HCT116 (cell line): ENCODE results near the gene ATAD1. TPM values are rescaled to one million over a fixed set of nuclear protein-coding genes. Genes with fewer than 3 reads are reported as not detected.

Source experiments
- ATAC-seq: fragments of 200-7000 bp; cut with Tn5 transposase; 2 replicates; pipeline ENCODE4 v1.9.1; 2020; ENCODE audit warnings: mild to moderate bottlenecking, moderate library complexity
- BruUV-seq: library from RNA; stranded (reverse); fragments of 400-500 nt; replicated peaks from 2 replicates; lab custom pipeline; 2021; lab: Mats Ljungman, UMichigan
- CTCF ChIA-PET: fragments of 300-600 bp; sonication (Branson Sonifier 250); formaldehyde crosslinking; loops from one replicate; lab custom pipeline; 2021; ENCODE audit warnings: antibody characterized with exemption; lab: Charles Lee
- POLR2A ChIA-PET: fragments of 300-600, 350-600 bp; sonication (Branson Sonifier 250); formaldehyde crosslinking; loops from one replicate; lab custom pipeline; 2021; ENCODE audit warnings: antibody characterized with exemption; lab: Charles Lee
- RAD21 ChIA-PET, 2 experiments: fragments of 300-600 bp; sonication (Branson Sonifier 250); formaldehyde crosslinking; loops; one replicate each; lab custom pipeline; 2023; ENCODE audit warnings: low total read pairs in 2 of 2; ENCODE audit not compliant: uncharacterized antibody in 2 of 2, unreplicated experiment in 2 of 2, low non-redundant PET in 1 of 2; lab: Charles Lee
- DNase-seq: peaks from one replicate; pipeline ENCODE4 v3.0.0-alpha.2; 2010; ENCODE audit warnings: low read depth, low spot score
- H2AFZ ChIP-seq: fragments of 200-600 bp; shearing (Covaris generic), sonication (generic); 2 replicates; pipeline ENCODE4 v1.6.1; 2017; ENCODE audit warnings: low read depth, mixed run types, mixed read lengths, antibody characterized with exemption, low read length; ENCODE audit not compliant: poor library complexity, severe bottlenecking
- H3K27ac ChIP-seq: 2 replicates; pipeline ENCODE4 v1.5.1; 2012; ENCODE audit warnings: low read depth, low read length
- H3K27me3 ChIP-seq: fragments of 200-600 bp; sonication (generic); 2 replicates; pipeline ENCODE4 v1.6.1; 2016; ENCODE audit warnings: mixed run types, low read length, mixed read lengths; ENCODE audit not compliant: insufficient read depth
- H3K36me3 ChIP-seq, 2 experiments: fragments of 200-500 bp in 1 of 2; fragments of 200-600 bp in 1 of 2; sonication (Bioruptor generic) in 1 of 2; sonication (generic) in 1 of 2; 2 replicates each; pipeline versions ENCODE4 v1.5.1 to v1.6.1; 2014 to 2016; ENCODE audit warnings: low read length in 2 of 2, inconsistent platforms in 1 of 2, mixed read lengths in 1 of 2, mixed run types in 1 of 2; ENCODE audit not compliant: insufficient read depth in 2 of 2, control insufficient read depth in 1 of 2
- H3K4me1 ChIP-seq, 2 experiments: fragments of 200-600 bp in 1 of 2; sonication (generic) in 1 of 2; 2 replicates each; pipeline versions ENCODE4 v1.5.1 to v1.6.1; 2012 to 2017; ENCODE audit warnings: low read length in 2 of 2, inconsistent platforms in 1 of 2, mild to moderate bottlenecking in 1 of 2, mixed read lengths in 1 of 2, mixed run types in 1 of 2, moderate library complexity in 1 of 2; ENCODE audit not compliant: insufficient read depth in 2 of 2, control insufficient read depth in 1 of 2
- H3K4me2 ChIP-seq: fragments of 200-600 bp; sonication (generic); 2 replicates; pipeline ENCODE4 v1.6.1; 2017; ENCODE audit warnings: mixed run types, low read length, mixed read lengths
- H3K4me3 ChIP-seq, 2 experiments: fragments of 200-600 bp in 1 of 2; sonication (generic) in 1 of 2; replicated peaks in 1 of 2; 2 replicates each; pipeline ENCODE4 v1.5.1; 2011 to 2016; ENCODE audit warnings: low read length in 2 of 2, control low read depth in 1 of 2, low read depth in 1 of 2, mild to moderate bottlenecking in 1 of 2, mixed read lengths in 1 of 2, mixed run types in 1 of 2
- H3K79me2 ChIP-seq: fragments of 200-600 bp; sonication (generic); 2 replicates; pipeline ENCODE4 v1.6.1; 2017; ENCODE audit warnings: mild to moderate bottlenecking, mixed run types, low read length, moderate library complexity, mixed read lengths; ENCODE audit not compliant: insufficient read depth
- H3K9ac ChIP-seq: fragments of 200-600 bp; sonication (generic); 2 replicates; pipeline ENCODE4 v1.6.1; 2016; ENCODE audit warnings: low read length, mixed read lengths
- H3K9me2 ChIP-seq: fragments of 200-600 bp; sonication (generic), shearing (Covaris generic); 2 replicates; pipeline ENCODE4 v1.6.1; 2017; ENCODE audit warnings: mixed run types, mild to moderate bottlenecking, moderate library complexity; ENCODE audit not compliant: insufficient read depth
- H3K9me3 ChIP-seq, 2 experiments: fragments of 200-500 bp in 1 of 2; fragments of 200-600 bp in 1 of 2; sonication (Bioruptor generic) in 1 of 2; sonication (generic) in 1 of 2; 2 replicates each; pipeline ENCODE4 v1.6.1; 2014 to 2017; ENCODE audit warnings: low read length in 2 of 2, mixed read lengths in 2 of 2, inconsistent platforms in 1 of 2, low read depth in 1 of 2, mild to moderate bottlenecking in 1 of 2, mixed run types in 1 of 2, moderate library complexity in 1 of 2; ENCODE audit not compliant: control insufficient read depth in 1 of 2, insufficient read depth in 1 of 2
- H4K20me1 ChIP-seq: fragments of 200-600 bp; sonication (generic), shearing (Covaris generic); 2 replicates; pipeline ENCODE4 v1.6.1; 2017; ENCODE audit warnings: mixed run types, mild to moderate bottlenecking, moderate library complexity; ENCODE audit not compliant: insufficient read depth
- CBX3 ChIP-seq: IDR thresholded peaks from 2 replicates; pipeline ENCODE4 v1.6.1; 2012; ENCODE audit warnings: low read depth
- EGR1 ChIP-seq: IDR thresholded peaks from 2 replicates; pipeline ENCODE4 v1.6.1; 2012; ENCODE audit warnings: low read depth
- EZH2phosphoT487 ChIP-seq: fragments of 200-600 bp; IDR thresholded peaks from 2 replicates; pipeline ENCODE4 v1.6.1; 2018; ENCODE audit warnings: antibody characterized with exemption, borderline replicate concordance
- FOSL1 ChIP-seq: IDR thresholded peaks from 2 replicates; pipeline ENCODE4 v1.6.1; 2012; ENCODE audit warnings: low read depth
- POLR2AphosphoS5 ChIP-seq: IDR thresholded peaks from 2 replicates; pipeline ENCODE4 v1.6.1; 2011; ENCODE audit warnings: mild to moderate bottlenecking, low read depth, low read length, moderate library complexity
- SIN3A ChIP-seq: IDR thresholded peaks from 2 replicates; pipeline ENCODE4 v1.6.1; 2012; ENCODE audit warnings: low read depth
- SRF ChIP-seq: IDR thresholded peaks from 2 replicates; pipeline ENCODE4 v1.6.1; 2012; ENCODE audit warnings: low read depth
- TCF7L2 ChIP-seq: IDR thresholded peaks from 2 replicates; pipeline ENCODE4 v1.7.0; 2011; ENCODE audit warnings: borderline replicate concordance, inconsistent platforms; ENCODE audit not compliant: insufficient read depth, insufficient read length; ENCODE audit errors: extremely low read depth
- YY1 ChIP-seq: IDR thresholded peaks from 2 replicates; pipeline ENCODE4 v1.6.1; 2011; ENCODE audit warnings: low read length, low read depth, moderate library complexity, mild to moderate bottlenecking; ENCODE audit not compliant: insufficient replicate concordance; ENCODE audit errors: extremely low read depth
- intact Hi-C: fragments of 100-400 bp; cut with micrococcal nuclease; formaldehyde crosslinking; loops from 2 replicates; pipeline ENCODE4 v1.10.0; 2022
- total RNA-seq: library from RNA; stranded (reverse); gene quantifications from one replicate; pipeline ENCODE4 v1.2.1, GENCODE V29; 2021; ENCODE audit not compliant: unreplicated experiment
- TF ChIP-seq, protein P1 (sequence below), 3 experiments: fragments of 200-600 bp in 1 of 3; sonication (generic) in 1 of 3; IDR thresholded peaks in 2 of 3; conservative IDR thresholded peaks in 1 of 3; 2 replicates each; pipeline ENCODE4 v1.5.1; 2012 to 2017; ENCODE audit warnings: low read depth in 2 of 3, low read length in 2 of 3, antibody characterized with exemption in 1 of 3, borderline replicate concordance in 1 of 3, control low read depth in 1 of 3, mild to moderate bottlenecking in 1 of 3, mixed read lengths in 1 of 3, mixed run types in 1 of 3, moderate library complexity in 1 of 3; ENCODE audit not compliant: insufficient read depth in 1 of 3
- TF ChIP-seq, protein P2 (sequence below): IDR thresholded peaks from 2 replicates; pipeline ENCODE4 v1.6.1; 2012
- TF ChIP-seq, protein P3 (sequence below): IDR thresholded peaks from 2 replicates; pipeline ENCODE4 v1.6.1; 2012; ENCODE audit warnings: low read depth
- TF ChIP-seq, protein P4 (sequence below): IDR thresholded peaks from 2 replicates; pipeline ENCODE4 v1.6.1; 2012

Gene ATAD1
- total RNA-seq, 1 experiment from 2014 or later = 66.4 TPM

DNA sequence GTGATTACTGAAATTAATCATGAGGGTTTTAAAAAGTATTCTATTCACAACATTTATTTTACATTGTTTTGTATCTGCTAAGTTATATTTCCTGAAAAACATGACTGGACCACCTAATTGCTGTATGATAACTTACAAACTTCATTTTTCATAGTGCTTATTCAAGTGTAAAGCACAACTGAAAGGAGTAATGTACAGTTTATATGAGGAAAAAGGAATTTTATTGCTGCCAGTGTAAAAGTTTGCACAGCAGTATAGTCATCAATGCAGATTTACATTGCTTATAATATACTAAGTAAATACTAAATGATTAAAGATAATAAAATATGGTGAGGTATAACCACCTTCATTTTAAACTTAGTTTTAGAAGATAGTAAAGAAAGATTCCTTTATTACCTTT lies 49.4 kb upstream of the ATAD1 start:
- no peak for TF ChIP-seq POLR2AphosphoS5
- TF ChIP-seq, protein P1, sequence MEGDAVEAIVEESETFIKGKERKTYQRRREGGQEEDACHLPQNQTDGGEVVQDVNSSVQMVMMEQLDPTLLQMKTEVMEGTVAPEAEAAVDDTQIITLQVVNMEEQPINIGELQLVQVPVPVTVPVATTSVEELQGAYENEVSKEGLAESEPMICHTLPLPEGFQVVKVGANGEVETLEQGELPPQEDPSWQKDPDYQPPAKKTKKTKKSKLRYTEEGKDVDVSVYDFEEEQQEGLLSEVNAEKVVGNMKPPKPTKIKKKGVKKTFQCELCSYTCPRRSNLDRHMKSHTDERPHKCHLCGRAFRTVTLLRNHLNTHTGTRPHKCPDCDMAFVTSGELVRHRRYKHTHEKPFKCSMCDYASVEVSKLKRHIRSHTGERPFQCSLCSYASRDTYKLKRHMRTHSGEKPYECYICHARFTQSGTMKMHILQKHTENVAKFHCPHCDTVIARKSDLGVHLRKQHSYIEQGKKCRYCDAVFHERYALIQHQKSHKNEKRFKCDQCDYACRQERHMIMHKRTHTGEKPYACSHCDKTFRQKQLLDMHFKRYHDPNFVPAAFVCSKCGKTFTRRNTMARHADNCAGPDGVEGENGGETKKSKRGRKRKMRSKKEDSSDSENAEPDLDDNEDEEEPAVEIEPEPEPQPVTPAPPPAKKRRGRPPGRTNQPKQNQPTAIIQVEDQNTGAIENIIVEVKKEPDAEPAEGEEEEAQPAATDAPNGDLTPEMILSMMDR (IDR thresholded peaks at IDR 0.05 in 2 of 3, conservative IDR thresholded peaks at IDR 0.05 in 1 of 3; ENCODE audit: borderline replicate concordance in 1 of 3, insufficient read depth in 1 of 3, low read depth in 2 of 3, low read length in 2 of 3) = no peak
- no peak for TF ChIP-seq SIN3A
- TF ChIP-seq EZH2phosphoT487 = no peak
- TF ChIP-seq, protein P2, sequence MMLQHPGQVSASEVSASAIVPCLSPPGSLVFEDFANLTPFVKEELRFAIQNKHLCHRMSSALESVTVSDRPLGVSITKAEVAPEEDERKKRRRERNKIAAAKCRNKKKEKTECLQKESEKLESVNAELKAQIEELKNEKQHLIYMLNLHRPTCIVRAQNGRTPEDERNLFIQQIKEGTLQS = no peak
- no peak for TF ChIP-seq TCF7L2
- TF ChIP-seq YY1 = no peak
- no peak for TF ChIP-seq EGR1
- TF ChIP-seq SRF = no peak
- TF ChIP-seq, protein P3, sequence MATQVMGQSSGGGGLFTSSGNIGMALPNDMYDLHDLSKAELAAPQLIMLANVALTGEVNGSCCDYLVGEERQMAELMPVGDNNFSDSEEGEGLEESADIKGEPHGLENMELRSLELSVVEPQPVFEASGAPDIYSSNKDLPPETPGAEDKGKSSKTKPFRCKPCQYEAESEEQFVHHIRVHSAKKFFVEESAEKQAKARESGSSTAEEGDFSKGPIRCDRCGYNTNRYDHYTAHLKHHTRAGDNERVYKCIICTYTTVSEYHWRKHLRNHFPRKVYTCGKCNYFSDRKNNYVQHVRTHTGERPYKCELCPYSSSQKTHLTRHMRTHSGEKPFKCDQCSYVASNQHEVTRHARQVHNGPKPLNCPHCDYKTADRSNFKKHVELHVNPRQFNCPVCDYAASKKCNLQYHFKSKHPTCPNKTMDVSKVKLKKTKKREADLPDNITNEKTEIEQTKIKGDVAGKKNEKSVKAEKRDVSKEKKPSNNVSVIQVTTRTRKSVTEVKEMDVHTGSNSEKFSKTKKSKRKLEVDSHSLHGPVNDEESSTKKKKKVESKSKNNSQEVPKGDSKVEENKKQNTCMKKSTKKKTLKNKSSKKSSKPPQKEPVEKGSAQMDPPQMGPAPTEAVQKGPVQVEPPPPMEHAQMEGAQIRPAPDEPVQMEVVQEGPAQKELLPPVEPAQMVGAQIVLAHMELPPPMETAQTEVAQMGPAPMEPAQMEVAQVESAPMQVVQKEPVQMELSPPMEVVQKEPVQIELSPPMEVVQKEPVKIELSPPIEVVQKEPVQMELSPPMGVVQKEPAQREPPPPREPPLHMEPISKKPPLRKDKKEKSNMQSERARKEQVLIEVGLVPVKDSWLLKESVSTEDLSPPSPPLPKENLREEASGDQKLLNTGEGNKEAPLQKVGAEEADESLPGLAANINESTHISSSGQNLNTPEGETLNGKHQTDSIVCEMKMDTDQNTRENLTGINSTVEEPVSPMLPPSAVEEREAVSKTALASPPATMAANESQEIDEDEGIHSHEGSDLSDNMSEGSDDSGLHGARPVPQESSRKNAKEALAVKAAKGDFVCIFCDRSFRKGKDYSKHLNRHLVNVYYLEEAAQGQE = no peak
- TF ChIP-seq FOSL1 = no peak
- TF ChIP-seq, protein P4, sequence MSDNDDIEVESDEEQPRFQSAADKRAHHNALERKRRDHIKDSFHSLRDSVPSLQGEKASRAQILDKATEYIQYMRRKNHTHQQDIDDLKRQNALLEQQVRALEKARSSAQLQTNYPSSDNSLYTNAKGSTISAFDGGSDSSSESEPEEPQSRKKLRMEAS = no peak
- TF ChIP-seq CBX3 = no peak
- intact Hi-C loops = no loop called here
- DNase-seq (no peak), ATAC-seq (no peak)
- Histone ChIP-seq H3K4me3 (no peak overlapping the region), H3K4me1 (peaks cover 10 to 19% of the 10 kb centered on the region in 2 experiments; a peak in 3 of 4 replicates), H3K27ac (no peak overlapping the region), H3K36me3 (0 out of 4 replicates have a peak, but pooled peaks cover 0 to 6% of the 10 kb centered on the region in 2 experiments), H3K27me3 (no peaks in the 10 kb centered on the region), H3K4me2 (no peak overlapping the region), H3K9me2 (no peaks in the 10 kb centered on the region), H3K9ac (no peak overlapping the region), H4K20me1 (peaks cover 10% of the 10 kb centered on the region; the same call in 1 of the 2 replicates), H3K9me3 (no peaks in the 10 kb centered on the region), H3K79me2 (peaks cover 89% of the 10 kb centered on the region), H2AFZ (no peak overlapping the region)
- POLR2A ChIA-PET = no interaction called here
- RAD21 ChIA-PET = no interaction called here
- BruUV-seq = no TSS peak
- CTCF ChIA-PET = no interaction called here
